H9 (cell line): ENCODE results near the gene SLCO3A1. TPM values are rescaled to one million over a fixed set of nuclear protein-coding genes. Genes with fewer than 3 reads are reported as not detected.
A peak's percentile ranks its signal among the peaks of the same experiment; 100 is the strongest.

Experiments
- DNase-seq: peaks from one replicate; pipeline ENCODE4 v3.0.0-alpha.2; 2017
- H2AFZ ChIP-seq: one replicate; pipeline ENCODE4 v1.6.1; 2013; ENCODE audit warnings: mild to moderate bottlenecking, low read length, control low read depth, moderate library complexity
- H2AK5ac ChIP-seq: 2 replicates; pipeline ENCODE4 v1.6.1; 2013; ENCODE audit warnings: low read length, control low read depth, mixed read lengths; ENCODE audit not compliant: insufficient read length
- H2BK120ac ChIP-seq: one replicate; pipeline ENCODE4 v1.6.1; 2013; ENCODE audit warnings: low read depth, mild to moderate bottlenecking, low read length, control low read depth, inconsistent platforms; ENCODE audit not compliant: poor library complexity, severe bottlenecking
- H2BK12ac ChIP-seq: 2 replicates; pipeline ENCODE4 v1.6.1; 2013; ENCODE audit warnings: low read length, control low read depth, mixed read lengths, low read depth; ENCODE audit not compliant: insufficient read length
- H2BK15ac ChIP-seq: 2 replicates; pipeline ENCODE4 v1.6.1; 2013; ENCODE audit warnings: low read depth, low read length, control low read depth
- H2BK20ac ChIP-seq: one replicate; pipeline ENCODE4 v1.6.1; 2013; ENCODE audit warnings: low read depth, mild to moderate bottlenecking, low read length, control low read depth, inconsistent platforms; ENCODE audit not compliant: poor library complexity, severe bottlenecking
- H2BK5ac ChIP-seq: 2 replicates; pipeline ENCODE4 v1.6.1; 2013; ENCODE audit warnings: low read length, control low read depth, mixed read lengths; ENCODE audit not compliant: insufficient read length
- H3K14ac ChIP-seq: 2 replicates; pipeline ENCODE4 v1.6.1; 2013; ENCODE audit warnings: low read length, control low read depth; ENCODE audit not compliant: insufficient read depth
- H3K18ac ChIP-seq: 2 replicates; pipeline ENCODE4 v1.6.1; 2013; ENCODE audit warnings: low read depth, mild to moderate bottlenecking, mixed read lengths, low read length, control low read depth; ENCODE audit not compliant: insufficient read length
- H3K23ac ChIP-seq: 2 replicates; pipeline ENCODE4 v1.6.1; 2013; ENCODE audit warnings: low read length, control low read depth, mixed read lengths, low read depth; ENCODE audit not compliant: insufficient read length
- H3K23me2 ChIP-seq: 2 replicates; pipeline ENCODE4 v1.6.1; 2013; ENCODE audit warnings: low read depth, mild to moderate bottlenecking, mixed read lengths, low read length, control low read depth; ENCODE audit not compliant: insufficient read length, poor library complexity, severe bottlenecking
- H3K27ac ChIP-seq: 2 replicates; pipeline ENCODE4 v1.5.1; 2013; ENCODE audit warnings: low read length, control low read depth, mixed read lengths, low read depth; ENCODE audit not compliant: insufficient read length
- H3K27me3 ChIP-seq: 2 replicates; pipeline ENCODE4 v1.6.1; 2013; ENCODE audit warnings: low read length, control low read depth, inconsistent platforms; ENCODE audit not compliant: insufficient read depth
- H3K4ac ChIP-seq: 2 replicates; pipeline ENCODE4 v1.6.1; 2013; ENCODE audit warnings: low read depth, mild to moderate bottlenecking, control low read depth, inconsistent platforms, low read length, moderate library complexity
- H3K4me1 ChIP-seq: 2 replicates; pipeline ENCODE4 v1.6.1; 2013; ENCODE audit warnings: low read length, control low read depth, inconsistent platforms; ENCODE audit not compliant: insufficient read depth
- H3K4me2 ChIP-seq: 2 replicates; pipeline ENCODE4 v1.6.1; 2013; ENCODE audit warnings: low read length, control low read depth, mixed read lengths; ENCODE audit not compliant: insufficient read length, insufficient read depth
- H3K56ac ChIP-seq: 2 replicates; pipeline ENCODE4 v1.6.1; 2013; ENCODE audit warnings: low read depth, mild to moderate bottlenecking, mixed read lengths, low read length, control low read depth; ENCODE audit not compliant: insufficient read length
- H3K79me1 ChIP-seq: 2 replicates; pipeline ENCODE4 v1.6.1; 2013; ENCODE audit warnings: low read depth, mild to moderate bottlenecking, moderate library complexity, low read length, control low read depth, inconsistent platforms; ENCODE audit not compliant: insufficient read depth, poor library complexity, severe bottlenecking
- H3K79me2 ChIP-seq: 2 replicates; pipeline ENCODE4 v1.6.1; 2013; ENCODE audit warnings: low read length, control low read depth, inconsistent platforms; ENCODE audit not compliant: insufficient read depth
- H3K9ac ChIP-seq: 2 replicates; pipeline ENCODE4 v1.6.1; 2013; ENCODE audit warnings: low read length, control low read depth, mixed read lengths; ENCODE audit not compliant: insufficient read length; ENCODE audit errors: extremely low read depth
- H3K9me3 ChIP-seq: one replicate; pipeline ENCODE4 v1.6.1; 2013; ENCODE audit warnings: low read depth, low read length, inconsistent platforms; ENCODE audit not compliant: control insufficient read depth
- H3T11ph ChIP-seq: one replicate; pipeline ENCODE4 v1.6.1; 2013; ENCODE audit warnings: mild to moderate bottlenecking, low read length, control low read depth, inconsistent platforms
- H4K20me1 ChIP-seq: one replicate; pipeline ENCODE4 v1.6.1; 2013; ENCODE audit not compliant: control insufficient read depth, insufficient read length, insufficient read depth
- H4K5ac ChIP-seq: 2 replicates; pipeline ENCODE4 v1.6.1; 2013; ENCODE audit warnings: low read depth, mild to moderate bottlenecking, mixed read lengths, low read length, control low read depth; ENCODE audit not compliant: insufficient read length
- H4K8ac ChIP-seq: replicated peaks from 2 replicates; pipeline ENCODE4 v1.6.1; 2013; ENCODE audit warnings: low read length, control low read depth, mixed read lengths, low read depth; ENCODE audit not compliant: insufficient read length
- H4K91ac ChIP-seq: 2 replicates; pipeline ENCODE4 v1.6.1; 2013; ENCODE audit warnings: low read depth, mild to moderate bottlenecking, moderate library complexity, mixed read lengths, low read length, control low read depth; ENCODE audit not compliant: insufficient read length
- H3K27ac Mint-ChIP-seq, 3 experiments: 2 replicates in 2 of 3; 3 replicates in 1 of 3; pipeline ENCODE4 v1.8.0; 2020 to 2021; ENCODE audit warnings: mixed read lengths in 3 of 3, mild to moderate bottlenecking in 1 of 3, moderate library complexity in 1 of 3
- H3K27me3 Mint-ChIP-seq: 2 replicates; pipeline ENCODE4 v1.8.0; 2021; ENCODE audit warnings: low read depth, mild to moderate bottlenecking, moderate library complexity, mixed read lengths
- H3K36me3 Mint-ChIP-seq, 3 experiments: 2 replicates in 2 of 3; 3 replicates in 1 of 3; pipeline ENCODE4 v1.8.0; 2020 to 2021; ENCODE audit warnings: low read depth in 3 of 3, mixed read lengths in 3 of 3; ENCODE audit not compliant: insufficient read depth in 1 of 3
- H3K4me1 Mint-ChIP-seq, 2 experiments: 2 replicates each; pipeline ENCODE4 v1.8.0; 2020; ENCODE audit warnings: mixed read lengths in 2 of 2
- H3K4me3 Mint-ChIP-seq, 2 experiments: 2 replicates in 1 of 2; 3 replicates in 1 of 2; pipeline ENCODE4 v1.8.0; 2020 to 2021; ENCODE audit warnings: mild to moderate bottlenecking in 2 of 2, mixed read lengths in 2 of 2, moderate library complexity in 1 of 2
- H3K9me3 Mint-ChIP-seq, 2 experiments: 2 replicates in 1 of 2; 3 replicates in 1 of 2; pipeline ENCODE4 v1.8.0; 2020; ENCODE audit warnings: mild to moderate bottlenecking in 2 of 2, mixed read lengths in 2 of 2, moderate library complexity in 1 of 2
- CTCF ChIP-seq: fragments of 200-600 bp; sonication (generic); conservative IDR thresholded peaks from 3 replicates; pipeline ENCODE4 v1.8.0; 2021; ENCODE audit warnings: antibody characterized with exemption, mild to moderate bottlenecking
- WGBS: extraction: QIAGEN DNeasy Blood & Tissue Kit; methylation state at CpG from one replicate; pipeline ENCODE4 v1.1.7; 2013; ENCODE audit warnings: missing lambda C conversion rate, low lambda C conversion rate, mixed read lengths; ENCODE audit not compliant: insufficient read length; ENCODE audit errors: extremely low coverage; 5-methylcytosine and 5-hydroxymethylcytosine counted together
- total RNA-seq: library from RNA; stranded (reverse); gene quantifications from 2 replicates; pipeline ENCODE4 v1.2.1, GENCODE V29; 2021

Gene SLCO3A1
- total RNA-seq, 1 experiment from 2014 or later: 9.4 TPM

- no peak overlapping the region for H2AK5ac ChIP-seq
Measured at GRCh38 chr15:92157666-92158298, 304.3 kb downstream of the SLCO3A1 start.

More at GRCh38 chr15:92157666-92158298, 304.3 kb downstream of the SLCO3A1 start:
- H2BK15ac ChIP-seq: no peak overlapping the region
- H3K9ac ChIP-seq: no peak overlapping the region
- no peak overlapping the region for H3K18ac ChIP-seq
- no peak overlapping the region for H2BK12ac ChIP-seq
- TF ChIP-seq CTCF: no peak
- no peak overlapping the region for H2BK5ac ChIP-seq
- H3K23me2 ChIP-seq: no peaks in the 10 kb centered on the region
- H4K5ac ChIP-seq: no peak overlapping the region
- H3K9me3 ChIP-seq: no peaks in the 10 kb centered on the region
- Mint-ChIP-seq H3K27me3 (no peaks in the 10 kb centered on the region; the same call in 1 of the 2 replicates), H3K9me3 (no peaks in the 10 kb centered on the region; a peak in 1 of 5 replicates), H3K36me3 (peaks cover 0 to 5% (median 3%) of the 10 kb centered on the region in 3 experiments; a peak in 3 of 7 replicates), H3K4me3 (no peak overlapping the region), H3K4me1 (peaks cover 44 to 53% of the 10 kb centered on the region in 2 experiments), H3K27ac (peak overlapping the region; percentile 19 to 89 (median 86))
- H2BK120ac ChIP-seq: no peak overlapping the region
- no peak overlapping the region for H3K23ac ChIP-seq
- no peaks in the 10 kb centered on the region for H4K20me1 ChIP-seq
- DNase-seq: peak; percentile 26
- no peak overlapping the region for H3T11ph ChIP-seq
- no CpG with 5 or more reads among the region's 10 CpGs for WGBS
- no peaks in the 10 kb centered on the region for H3K79me1 ChIP-seq
- no peak overlapping the region for H3K14ac ChIP-seq
- H3K4ac ChIP-seq: no peak overlapping the region
- no peaks in the 10 kb centered on the region for H3K79me2 ChIP-seq
- no peak overlapping the region for H4K91ac ChIP-seq
- H3K4me2 ChIP-seq: no peak overlapping the region
- H2BK20ac ChIP-seq: no peak overlapping the region
- no peak overlapping the region for H4K8ac ChIP-seq
- H3K27me3 ChIP-seq: no peaks in the 10 kb centered on the region
- H3K4me1 ChIP-seq: peaks cover 19% of the 10 kb centered on the region
- no peak overlapping the region for H2AFZ ChIP-seq
- H3K56ac ChIP-seq: no peak overlapping the region
- no peak overlapping the region for H3K27ac ChIP-seq
